ENCODE data around the gene ZBTB16.

GRCh38 chr11:114290503-114291235 is 231.2 kb downstream of the ZBTB16 start:
- TF ChIP-seq, protein P1, sequence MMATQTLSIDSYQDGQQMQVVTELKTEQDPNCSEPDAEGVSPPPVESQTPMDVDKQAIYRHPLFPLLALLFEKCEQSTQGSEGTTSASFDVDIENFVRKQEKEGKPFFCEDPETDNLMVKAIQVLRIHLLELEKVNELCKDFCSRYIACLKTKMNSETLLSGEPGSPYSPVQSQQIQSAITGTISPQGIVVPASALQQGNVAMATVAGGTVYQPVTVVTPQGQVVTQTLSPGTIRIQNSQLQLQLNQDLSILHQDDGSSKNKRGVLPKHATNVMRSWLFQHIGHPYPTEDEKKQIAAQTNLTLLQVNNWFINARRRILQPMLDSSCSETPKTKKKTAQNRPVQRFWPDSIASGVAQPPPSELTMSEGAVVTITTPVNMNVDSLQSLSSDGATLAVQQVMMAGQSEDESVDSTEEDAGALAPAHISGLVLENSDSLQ (IDR thresholded peaks at IDR 0.05): no peak
- no peak for TF ChIP-seq L3MBTL2 (conservative IDR thresholded peaks at IDR 0.05)

Data from HEK293T (cell line).